ENCODE data around the gene MED9.
A peak's percentile ranks its signal among the peaks of the same experiment; 100 is the strongest.

MED9 gene

DNA sequence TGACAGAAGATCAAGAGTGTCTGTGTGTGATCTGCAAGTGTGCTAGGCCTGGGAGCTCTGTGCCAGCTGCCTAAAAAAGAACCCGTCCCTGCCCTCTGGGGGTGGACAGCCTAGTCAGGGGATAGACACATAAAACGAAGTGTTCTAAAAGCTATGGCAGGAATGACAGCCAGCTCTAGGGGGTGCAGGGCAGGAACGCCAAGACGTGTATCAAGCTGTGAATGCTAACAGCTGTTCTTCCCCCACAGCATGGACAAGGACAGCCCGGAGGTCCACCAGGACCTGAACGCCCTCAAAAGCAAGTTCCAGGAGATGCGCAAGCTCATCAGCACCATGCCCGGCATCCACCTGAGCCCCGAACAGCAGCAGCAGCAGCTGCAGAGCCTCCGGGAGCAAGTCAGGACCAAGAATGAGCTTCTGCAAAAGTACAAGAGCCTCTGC is 14.3 kb downstream of the MED9 start:
- DNase-seq (ENCODE audit: low read depth in 3 of 3), result no peak

DNA sequence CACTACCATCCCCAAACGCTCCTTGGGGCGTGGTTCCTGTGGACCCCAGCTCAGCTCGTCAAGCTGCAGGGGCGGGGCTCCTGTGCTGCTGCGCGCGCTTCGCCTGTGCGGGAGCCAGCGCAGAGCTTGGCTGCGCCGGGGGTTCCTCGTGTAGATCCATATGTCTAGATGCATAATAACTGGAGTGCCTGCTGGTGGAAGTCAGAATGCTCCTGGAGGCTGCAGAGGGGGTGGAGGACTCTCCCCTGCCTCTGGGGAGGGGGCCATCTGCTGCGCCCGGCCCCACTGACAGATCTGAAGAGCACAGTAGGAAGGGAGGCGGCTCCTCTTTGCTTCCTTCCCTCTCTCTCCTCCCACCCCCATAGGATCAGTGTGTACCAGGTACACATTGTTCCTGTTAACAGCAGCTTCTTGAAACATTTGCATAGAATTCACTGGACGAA is 14.8 kb downstream of the MED9 start:
- no peak for DNase-seq (ENCODE audit: low read depth in 3 of 3)

DNA sequence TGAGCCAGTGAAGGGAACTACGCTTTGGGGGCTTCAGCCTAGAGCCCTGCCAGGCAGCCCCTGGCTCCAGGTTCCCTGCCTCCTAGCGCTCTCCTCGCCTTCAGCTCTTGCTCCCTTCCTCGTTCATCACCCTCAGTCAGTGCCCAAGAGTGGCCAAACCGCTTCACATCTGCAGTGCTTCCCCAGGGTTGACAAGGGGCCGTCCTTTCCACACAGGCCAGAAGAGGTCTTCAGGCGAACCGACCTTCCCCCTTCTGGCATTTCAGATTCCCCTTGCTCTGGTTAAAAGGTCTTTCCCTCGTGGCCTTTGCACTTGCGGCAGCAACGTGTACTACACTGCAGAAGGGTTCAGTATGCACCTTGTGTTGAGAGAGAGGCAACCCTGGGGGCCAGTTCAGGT is 15.3 kb downstream of the MED9 start:
- DNase-seq (ENCODE audit: low read depth in 3 of 3), result no peak

DNA sequence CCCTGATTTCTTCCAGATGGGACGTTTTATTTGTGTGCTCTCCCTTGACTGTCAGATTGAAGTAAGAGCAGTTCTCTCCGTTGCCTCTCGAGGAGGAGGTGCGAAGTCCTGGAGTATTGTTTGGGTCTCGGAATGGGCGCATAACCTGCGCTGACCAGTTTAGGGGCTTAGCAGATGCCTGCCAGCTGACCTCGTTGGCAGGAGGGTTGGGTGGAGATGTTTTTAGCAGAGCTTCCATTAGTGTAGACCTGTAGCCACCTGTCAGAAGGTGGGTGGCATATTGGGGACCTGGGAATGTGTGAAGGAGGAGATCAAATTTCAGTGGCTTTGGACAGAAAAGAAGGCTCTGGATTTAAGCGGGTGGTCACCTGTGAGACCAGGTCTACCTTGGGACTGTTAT is 15.8 kb downstream of the MED9 start:
- no peak for DNase-seq (ENCODE audit: low read depth in 3 of 3)

DNA sequence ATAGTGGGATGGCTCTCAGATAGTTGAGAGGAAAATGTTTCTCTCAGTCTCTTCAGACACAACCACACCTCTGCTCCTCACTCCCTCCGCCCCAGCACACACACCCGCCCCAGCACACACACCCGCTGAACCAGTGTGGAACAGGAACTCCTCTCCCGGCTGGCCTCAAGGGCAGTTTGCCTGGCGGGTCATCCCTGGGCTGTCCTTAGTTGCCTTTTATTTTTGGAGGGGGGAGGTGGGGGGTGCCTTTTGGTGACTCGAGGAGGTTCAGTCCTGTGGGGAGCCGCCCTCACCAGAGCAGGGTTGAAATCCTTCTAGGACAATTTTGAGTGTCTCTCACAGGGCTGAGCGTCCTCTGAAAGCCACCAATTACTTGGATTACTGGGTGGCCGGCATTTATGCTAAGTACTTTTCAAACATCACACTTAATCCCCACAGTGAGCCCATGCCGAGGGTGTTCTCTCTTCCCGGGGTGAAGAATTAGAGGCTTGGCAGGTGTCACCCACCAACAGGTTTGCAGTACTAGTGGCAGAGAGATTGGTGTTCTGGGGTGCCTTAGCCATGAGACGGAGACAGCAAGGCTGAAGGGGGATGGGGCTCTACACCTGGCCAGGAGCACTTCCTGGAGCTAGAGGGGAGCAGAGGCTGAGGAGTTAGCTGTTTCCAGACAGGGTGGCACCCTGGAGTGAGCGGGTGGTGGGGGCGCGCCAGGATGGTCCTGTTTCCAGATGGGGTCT is 16.6 kb downstream of the MED9 start:
- DNase-seq (ENCODE audit: low read depth in 3 of 3), result no peak

DNA sequence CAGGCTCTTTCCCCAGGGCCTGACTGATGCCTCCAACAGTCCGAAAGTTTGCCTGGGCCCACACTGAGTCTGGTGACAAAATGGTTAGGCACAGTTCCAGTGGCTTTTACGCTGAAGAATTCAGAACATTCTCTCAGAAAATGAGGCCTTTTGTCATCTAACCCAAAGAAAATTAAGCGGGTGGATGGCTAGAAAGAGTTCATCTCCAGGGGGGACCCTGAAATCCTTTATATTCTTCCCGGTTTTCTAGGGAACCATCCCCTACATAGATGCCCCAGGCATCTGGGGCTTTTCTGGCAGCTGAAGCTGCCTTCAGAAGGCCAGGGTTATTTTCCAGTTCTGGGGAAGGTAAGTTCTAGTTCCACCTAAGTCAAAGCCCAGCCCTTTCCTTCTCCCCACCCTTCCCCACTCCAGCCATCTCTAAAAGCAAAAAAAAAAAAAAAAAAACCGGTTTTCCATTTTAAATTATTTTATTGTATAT is 17.2 kb downstream of the MED9 start:
- no peak for DNase-seq (ENCODE audit: low read depth in 3 of 3)

DNA sequence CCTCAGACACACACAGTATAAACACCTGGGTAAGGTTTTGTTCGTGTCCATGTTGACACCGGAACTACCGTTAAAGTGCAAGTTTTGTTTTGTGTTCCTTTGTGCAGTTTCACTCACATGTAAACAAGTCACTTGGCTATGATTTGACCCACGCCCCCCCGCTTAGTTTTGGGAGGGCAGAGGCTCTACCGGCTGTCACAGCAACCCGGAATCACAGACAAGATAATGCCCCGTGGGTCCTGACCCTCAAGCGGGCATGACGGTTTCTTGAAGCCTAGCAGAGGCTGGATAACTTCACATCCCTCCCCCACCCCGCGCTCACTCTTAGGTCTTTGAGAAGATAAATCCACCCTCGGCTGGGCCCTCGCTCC is 17.7 kb downstream of the MED9 start:
- no peak for DNase-seq (ENCODE audit: low read depth in 3 of 3)

DNA sequence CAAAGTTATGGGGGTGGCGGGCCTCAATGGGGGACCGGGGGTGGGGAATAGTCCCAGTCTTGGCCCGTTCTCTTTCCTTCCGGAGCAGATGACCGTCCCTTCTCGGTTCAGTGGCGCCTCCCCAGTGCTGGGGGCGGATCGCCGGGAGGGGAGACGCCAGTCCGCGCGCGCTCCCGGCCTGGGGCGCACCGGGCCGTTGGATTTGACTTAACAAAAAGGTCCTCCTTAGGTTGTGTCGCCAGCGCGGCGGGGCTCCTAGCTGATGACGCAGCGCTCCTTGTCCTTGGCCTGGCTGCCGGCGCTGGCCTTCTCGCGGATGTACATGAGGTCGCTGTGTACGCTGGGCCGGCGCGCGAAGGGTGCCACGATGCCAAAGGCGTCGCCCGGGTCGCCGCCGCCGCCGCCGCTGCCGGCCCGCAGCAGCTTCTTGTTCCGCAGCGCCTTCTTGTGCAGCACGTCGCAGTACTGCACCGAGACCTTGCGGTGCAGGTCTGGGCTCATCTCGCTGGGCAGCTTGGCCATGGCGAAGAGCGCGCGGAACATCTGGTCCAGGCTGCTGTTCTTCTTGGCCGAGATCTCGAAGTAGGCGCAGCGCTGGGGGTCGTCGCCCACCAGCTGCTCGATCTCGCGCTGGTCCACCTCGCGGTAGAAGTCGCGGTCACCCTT is 18.2 kb downstream of the MED9 start:
- no peak for DNase-seq (ENCODE audit: low read depth in 3 of 3)

DNA sequence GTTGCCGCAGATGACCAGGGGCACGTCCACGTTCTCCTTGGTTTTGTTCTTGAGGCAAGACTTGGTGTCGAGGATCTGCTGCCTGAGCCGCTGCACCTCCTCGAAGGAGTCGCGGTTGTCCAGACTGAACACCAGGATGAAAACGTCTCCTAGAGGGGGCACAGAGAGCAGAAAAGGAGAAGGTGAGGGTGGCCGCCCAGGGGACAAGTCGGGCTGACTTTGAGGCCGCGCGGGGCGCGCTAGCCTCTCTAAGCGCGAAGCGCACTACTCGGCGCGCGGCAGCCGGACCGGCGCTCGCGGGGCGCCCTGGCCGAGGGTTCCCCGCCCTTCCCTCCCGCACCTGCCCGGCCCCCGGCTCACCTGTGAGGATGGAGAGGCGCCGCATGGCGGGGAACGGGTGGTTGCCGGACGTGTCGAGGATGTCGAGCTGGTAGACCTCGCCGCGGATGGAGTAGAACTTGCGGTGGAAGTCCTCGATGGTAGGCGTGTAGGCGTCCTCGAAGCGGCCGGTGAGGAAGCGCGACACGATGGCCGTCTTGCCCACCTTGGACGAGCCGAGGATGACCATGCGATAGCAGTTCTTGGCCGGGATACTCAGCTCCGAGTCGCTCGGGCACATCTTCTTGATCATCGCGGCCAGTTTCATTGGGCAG is 18.9 kb downstream of the MED9 start:
- DNase-seq (ENCODE audit: low read depth in 3 of 3), result peak in 1 of 3 experiments; percentile 13

DNA sequence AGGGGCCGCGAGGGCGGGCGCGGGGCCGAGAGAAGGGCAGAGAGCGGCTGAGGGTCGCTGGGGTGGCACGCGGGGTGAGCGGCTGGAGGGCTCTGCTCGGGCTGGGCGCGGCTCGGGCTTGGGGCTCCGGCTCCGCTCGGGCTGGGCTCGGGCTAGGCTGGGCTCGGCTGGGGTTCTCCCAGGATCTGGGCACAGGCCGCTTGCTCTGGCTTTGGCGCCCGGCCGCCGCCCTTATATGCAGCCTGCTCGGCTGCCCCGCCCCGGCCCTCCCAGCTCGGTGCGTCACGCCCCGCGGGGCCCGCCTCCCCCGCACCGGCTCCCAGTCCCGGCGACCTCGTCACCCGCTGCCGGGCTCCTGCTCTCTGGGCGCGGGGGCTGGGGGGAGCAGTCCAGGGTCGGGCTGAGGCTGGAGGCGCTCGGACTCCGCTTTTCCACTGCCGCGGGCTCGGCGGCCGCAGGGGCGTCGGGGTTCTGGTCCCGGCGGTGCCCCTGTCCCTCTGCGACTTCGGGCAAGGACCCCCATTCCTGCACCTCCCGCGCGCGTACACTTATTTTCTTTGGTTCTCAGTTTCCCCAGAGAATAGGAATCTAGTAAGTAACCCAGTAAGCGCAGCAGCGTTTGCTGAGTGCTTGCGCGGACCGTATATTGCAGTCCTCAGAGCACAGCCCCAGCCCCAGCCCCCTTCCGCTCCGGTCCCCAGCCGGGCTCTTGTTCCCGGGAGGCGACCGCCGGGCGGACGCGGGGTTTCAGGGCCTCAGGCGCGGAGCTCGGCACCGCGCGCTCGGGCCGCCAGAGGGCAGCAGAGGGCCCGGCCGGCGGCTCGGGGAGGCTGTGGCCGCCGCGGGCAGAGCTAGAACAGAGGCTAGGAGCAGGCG is 19.6 kb downstream of the MED9 start, which contains the start of gene RASD1:
TSS of gene RASD1 (minus strand) at position 207 of the 876 bp plus-strand sequence. CDS start 214 bp downstream, outside the sequence.
- peak; percentile 66 to 75 (median 70) for DNase-seq (ENCODE audit: low read depth in 3 of 3)

DNA sequence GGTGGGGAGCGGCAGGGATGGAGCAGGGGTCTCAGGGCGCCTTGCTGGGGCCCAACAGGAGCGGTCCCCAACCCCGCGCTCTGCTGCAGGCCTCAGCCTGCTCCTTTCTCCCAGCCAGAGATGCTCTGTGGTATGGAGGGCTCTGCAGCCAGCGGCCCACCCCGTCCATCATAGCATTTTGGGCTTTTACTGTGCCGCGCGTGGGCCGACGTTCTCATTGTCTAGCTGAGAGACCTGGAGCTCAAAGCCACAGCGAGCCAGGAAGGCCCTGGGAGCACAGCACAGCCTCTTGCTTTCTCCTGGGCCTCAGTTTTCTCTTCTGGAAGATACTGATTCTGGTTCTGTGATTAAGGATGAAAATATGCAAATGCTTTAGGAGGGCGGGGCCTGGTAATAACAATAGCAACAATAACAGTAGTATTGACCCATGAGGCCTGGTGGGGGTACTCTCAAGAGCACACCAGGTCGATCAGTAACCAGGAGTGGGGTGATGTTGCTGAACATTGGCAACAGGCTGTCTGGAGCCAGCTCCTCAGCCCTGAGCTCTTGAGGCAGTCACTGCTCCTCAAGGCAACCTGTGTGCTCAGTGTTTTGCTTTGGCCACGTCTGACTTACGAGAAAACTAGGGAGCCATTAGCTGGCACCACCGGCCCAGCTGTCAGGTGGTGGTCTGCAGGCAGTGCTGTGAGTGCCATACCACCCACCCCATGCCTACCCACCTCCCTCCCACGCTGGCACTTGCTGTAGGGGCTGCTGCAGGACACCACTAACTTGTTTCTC is 20.5 kb downstream of the MED9 start:
- DNase-seq (ENCODE audit: low read depth in 3 of 3), result no peak

DNA sequence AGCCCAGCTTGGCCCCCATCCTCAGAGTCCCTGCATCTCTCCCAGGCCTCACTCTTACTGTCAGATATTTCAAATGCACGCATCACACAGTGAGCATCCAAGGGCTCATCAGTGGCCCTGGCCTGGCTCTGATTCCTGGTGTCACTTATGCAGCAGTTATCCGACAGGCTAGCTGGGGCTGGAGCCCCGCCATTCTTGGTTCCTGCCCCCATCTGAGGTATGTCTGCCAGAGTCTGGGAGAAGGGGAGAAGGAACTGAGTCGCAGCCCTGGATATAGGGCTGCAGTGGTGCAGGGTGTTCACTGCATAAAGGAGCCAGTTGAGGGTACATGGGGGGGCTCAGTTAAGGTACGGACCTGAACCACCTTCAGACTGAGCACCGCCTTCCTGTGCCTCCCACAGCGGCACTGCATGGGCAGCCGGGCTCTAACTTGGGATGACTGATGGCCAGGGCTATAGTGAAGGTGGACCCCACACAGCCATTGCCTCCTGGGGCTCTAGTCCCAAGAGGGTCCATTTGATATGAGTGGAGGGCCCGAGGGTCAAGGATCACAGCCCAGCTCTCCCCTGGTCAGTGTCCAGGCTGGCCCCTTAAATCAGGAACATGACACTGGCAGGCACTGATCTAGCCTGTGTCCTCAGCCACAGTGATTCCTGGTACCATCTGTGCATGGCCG is 21.2 kb downstream of the MED9 start:
- DNase-seq (ENCODE audit: low read depth in 3 of 3), result no peak

DNA sequence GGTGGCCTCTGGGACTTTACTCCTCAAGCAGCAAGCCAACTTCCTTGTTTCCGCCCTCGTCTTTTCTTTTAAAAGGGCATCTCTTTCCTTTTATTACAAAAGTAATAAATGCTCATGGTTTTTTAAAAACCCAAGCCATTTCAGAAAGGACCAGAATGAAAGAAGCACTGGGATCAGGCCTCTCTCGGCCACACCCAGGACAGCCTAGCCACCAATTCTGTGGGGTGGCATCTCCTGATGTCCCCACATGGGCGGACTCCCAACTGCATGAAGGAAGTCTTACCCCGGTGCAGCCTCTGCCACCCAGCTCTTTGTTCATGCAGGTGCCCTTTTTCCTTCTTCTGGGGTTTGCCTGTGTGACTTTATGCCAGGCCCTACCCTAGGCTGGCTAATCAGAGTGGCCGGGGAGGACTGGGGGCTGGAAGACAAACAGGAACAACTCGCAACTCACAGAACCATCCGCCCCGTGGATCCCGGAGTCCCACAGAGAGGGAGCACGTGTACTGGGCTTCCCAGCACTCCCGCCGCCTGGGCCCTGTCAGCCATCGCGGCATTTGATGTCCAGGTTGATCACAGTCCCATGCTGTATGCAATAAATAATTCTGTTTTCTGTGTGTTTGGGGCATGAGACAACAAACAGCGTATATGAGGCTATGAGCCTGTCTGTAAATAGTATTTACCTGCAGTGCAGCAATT is 22.0 kb downstream of the MED9 start:
- no peak for DNase-seq (ENCODE audit: low read depth in 3 of 3)

DNA sequence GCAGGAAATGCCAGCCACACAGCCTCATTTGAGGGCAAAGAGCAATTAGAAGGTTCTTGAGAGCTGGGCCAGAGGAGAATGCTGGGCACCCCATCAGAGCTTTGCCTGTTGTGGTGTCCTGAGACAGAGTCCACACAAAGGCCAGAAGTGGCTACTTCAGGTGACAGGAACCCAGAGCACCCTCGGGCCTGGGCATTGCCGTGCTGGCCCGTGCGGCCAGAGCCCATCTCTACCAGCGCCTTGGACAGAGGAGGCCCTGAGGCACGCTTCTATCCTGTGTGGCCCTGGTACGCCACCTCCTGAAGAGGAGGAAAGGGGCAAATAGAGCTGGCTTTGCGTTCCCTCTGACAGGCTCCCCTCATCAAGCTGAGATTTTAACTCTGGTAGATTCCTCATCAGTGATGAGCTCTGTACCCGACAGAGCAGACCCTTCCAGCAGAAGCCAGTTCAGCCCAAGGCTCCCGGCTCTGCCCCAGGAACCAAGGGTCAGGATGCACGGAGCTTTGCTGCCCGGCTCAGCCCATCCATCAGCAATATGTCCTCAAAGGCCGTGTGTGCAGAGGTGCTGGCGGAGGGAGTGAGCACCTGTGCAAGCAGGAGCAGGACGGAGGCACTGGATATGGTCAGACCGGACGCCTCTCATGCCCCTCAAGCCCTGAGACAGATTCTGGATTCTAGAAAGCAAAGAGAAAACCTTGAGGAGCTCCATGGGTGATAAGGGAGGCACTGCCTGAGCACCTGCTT is 22.8 kb downstream of the MED9 start:
- no peak for DNase-seq (ENCODE audit: low read depth in 3 of 3)

DNA sequence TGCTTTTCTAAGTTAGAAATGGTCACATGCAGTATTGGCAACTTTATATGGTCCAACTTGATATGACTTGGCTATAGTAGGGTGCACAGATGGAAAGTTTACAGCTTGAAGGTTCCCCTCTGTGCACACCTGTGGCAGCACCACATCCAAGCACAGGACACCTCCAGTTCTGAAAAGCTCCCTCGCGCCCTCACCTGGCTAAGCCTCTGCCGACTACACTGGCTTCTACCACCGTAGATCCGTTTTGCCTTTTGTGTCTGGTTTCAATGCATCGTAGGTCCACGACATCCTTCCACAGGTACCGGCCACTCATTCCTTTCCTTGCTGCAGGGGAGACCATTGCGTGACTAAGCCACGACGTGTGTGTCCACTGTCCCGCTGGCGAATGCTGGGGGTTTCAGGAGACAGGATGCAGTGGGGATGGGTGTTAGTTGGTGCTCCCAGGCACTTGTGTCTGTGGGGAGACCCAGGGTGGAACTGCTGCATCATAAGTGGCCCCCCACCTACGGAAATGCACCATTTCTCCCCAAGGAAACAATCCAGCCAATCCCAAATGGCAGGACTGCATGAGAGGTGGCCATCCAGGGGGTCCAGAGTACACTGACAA is 24.3 kb downstream of the MED9 start:
- no peak for DNase-seq (ENCODE audit: low read depth in 3 of 3)

DNA sequence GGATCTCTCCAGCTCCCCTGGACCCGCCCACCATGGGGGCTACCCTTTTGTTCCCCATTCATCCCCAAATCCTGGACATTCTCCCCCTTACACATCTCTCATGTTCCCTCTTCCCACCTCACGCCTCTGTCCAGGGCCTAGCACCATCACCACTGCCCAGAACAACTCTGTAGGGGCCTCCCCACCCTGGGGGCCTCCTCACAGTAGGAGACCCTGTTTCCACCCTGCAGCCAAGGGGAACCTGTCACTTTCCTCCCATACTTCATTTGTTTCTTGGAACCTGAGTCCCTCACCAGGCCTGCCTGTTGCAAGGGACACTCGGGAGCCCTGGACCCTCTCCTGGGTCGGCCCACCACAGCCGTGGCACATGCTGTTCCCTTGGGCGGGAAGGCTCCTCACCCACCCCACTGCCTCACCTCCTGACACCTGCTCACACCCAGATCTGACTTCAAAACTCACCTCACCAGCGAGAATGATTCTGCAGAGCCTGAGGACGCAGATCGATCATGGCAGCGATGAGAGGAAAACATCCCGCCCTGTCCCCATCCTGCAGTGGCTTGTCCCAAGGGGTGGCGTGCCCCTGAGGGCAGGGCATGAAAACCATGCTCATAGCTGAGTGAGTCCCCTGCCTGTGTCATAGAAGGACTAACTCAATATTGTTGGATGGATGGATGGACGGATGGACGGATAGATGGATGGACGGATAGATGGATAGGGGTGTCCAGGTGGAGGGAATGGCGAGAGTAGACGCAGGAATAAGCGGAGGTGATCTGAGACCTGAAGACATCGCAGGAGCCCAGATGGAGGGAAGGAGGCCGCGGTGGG is 26.2 kb downstream of the MED9 start:
- no peak for DNase-seq (ENCODE audit: low read depth in 3 of 3)

DNA sequence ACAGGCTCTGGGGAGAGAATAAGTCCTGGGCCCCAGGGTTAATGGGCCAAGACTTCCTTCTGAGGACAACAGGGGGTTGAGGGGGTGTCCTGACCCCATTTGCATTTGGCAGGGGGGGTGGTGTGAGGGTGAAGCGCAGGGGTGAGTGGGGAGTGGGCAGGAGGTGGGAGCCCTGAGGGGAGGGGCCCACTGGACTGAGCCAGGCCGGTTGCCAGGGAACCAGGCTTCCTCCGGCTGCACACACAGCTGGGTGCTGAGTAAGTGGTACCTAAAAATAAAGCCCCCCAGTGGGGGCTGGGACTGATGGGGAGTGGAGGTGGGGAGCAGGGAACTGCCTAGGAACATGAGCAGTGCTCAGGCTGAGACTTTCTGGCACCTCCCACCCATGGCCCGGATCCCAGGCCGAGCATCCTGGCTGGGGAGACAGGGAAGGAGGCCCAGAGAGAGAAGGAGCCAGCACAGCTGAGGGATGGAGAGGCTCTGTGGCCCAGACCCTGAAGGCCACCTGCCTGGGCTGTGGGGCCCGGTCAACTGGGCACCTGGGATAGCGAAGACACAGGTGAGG is 26.8 kb downstream of the MED9 start:
- no peak for DNase-seq (ENCODE audit: low read depth in 3 of 3)

Data from stimulated activated CD4-positive, alpha-beta T cell treated with anti-CD3 and anti-CD28 coated beads, TNF-alpha, amount 100 ng/mL, for 4 hours (primary cell).